HG02642 (cell line): ENCODE results near the gene PPM1E.

Experiments
- ATAC-seq: cut with Tn5 transposase; IDR thresholded peaks from one replicate; pipeline ENCODE4 v1.9.1; 2021; ENCODE audit warnings: mild to moderate bottlenecking; ENCODE audit not compliant: unreplicated experiment, poor library complexity

PPM1E gene

DNA sequence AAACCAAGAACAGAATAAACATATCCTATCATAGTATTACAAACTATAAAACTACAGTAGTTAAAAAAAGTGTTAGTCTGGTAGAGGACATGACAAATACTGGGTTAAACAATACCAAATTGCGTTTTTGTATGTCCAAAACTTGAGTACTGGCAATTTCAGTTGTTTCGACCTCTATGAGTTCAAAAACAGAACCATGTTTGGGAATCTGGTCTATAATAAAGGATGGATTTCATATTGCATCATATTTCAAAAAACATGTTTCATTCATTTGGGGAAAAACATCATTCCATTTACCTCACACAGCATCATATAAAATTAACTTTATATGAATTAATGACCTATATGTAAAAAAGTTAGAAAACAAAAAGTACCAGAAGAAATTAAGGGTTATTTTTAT lies 269.3 kb downstream of the PPM1E start:
- ATAC-seq: no peak

DNA sequence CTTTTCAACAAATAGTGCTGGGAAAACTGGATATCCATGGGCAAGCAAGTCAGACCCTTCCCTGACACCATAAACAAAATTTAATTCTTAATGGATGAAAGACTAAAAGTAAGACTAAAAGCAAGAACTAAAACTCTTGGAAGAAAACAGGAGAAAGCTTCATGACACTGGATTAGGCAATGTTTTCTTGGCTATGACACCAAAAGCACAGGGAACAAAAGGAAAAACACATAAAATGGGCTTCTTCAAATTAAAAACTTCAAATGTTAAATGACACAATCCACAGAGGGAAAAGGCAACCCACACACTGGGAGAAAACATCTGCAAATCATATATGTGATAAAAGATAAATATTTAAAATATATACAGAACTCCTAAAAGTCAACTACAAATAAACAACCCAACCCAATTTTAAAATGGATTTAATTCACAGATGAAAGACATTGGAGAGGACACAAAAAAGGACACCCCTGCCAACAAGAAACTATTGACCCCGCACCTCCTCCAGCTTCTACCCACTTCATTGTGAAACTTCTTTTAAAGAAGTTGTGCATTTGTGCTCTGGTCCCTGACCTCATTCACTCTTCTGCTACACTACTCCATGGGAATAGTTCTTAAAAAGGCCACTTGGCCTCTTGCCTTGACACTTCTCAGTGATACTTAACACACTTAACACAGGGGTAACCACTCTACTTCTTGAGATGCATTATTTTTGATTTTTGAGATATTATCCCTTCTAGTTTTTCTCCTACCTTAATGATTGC lies 270.7 kb downstream of the PPM1E start:
- ATAC-seq: no peak

DNA sequence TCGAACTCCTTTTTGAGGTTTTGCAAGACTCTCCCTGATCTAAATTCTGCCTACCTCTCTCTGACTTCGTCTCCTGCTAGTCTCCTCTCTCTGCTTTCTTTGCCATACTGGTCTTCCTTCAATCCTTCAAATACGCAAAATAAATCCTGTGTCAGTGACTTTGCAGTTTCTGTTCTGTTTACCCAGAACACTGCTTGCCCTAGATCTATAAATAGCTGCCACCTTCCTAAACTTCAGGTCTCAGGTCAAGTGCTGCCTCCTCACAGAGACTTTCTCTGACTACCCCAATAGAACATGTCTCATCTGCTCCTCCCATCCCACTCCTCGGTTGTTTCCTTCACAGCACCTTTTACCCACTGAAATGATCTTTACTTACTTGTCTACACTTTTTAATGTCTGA lies 272.1 kb downstream of the PPM1E start:
- ATAC-seq: no peak

DNA sequence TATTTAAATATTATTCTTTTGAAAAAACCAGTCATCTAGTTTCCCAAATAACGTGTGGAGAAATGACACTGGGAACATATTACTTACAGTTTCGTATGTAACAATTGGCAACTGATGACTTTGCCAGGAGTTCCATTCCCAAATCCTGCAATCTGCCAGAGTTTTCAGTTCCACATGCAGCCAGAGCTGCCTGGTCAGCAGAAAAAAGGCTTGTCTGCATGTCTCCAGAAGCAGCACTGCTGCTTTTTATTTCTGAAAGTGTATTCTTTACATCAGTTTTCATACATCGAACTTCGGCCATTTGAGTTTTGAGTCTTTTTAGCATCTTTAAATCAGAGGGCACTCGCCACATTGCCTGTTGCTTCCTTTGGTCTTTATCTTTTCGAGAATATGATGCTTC lies 272.7 kb downstream of the PPM1E start:
- no peak for ATAC-seq

DNA sequence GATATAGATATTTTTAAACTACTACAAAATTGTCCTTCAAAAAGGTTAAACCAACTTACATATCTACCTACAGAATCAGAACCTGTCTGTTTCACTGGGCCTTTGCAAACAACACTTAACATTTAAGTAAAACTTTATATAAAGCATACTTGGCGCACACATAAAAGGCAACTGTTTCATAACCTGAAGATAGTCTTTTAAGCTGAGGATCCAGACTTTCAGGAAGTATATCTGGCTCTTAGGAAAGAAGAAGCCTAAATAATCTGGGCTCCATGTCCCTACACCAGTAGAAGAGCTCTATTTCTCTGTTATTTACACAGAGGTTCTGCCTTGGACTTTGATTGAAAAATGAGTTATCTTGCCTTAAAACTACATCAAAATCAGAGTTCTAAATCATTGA lies 275.2 kb downstream of the PPM1E start:
- no peak for ATAC-seq
